Endothelial cell of umbilical vein (primary cell): ENCODE measurements around the gene MLX. TPM values are rescaled to one million over a fixed set of nuclear protein-coding genes. Genes with fewer than 3 reads are reported as not detected.

Experiments used
- BruUV-seq: library from RNA; stranded (reverse); fragments of 400-500 nt; replicated peaks from 2 replicates; lab custom pipeline; 2021; lab: Mats Ljungman, UMichigan
- CTCF ChIA-PET: fragments of 300-600, 350-600 bp; sonication (Branson Sonifier 250); formaldehyde crosslinking; loops from one replicate; lab custom pipeline; 2021; ENCODE audit warnings: antibody characterized with exemption, inconsistent platforms; lab: Charles Lee
- POLR2A ChIA-PET: fragments of 300-600, 350-600 bp; sonication (Branson Sonifier 250); formaldehyde crosslinking; loops from one replicate; lab custom pipeline; 2021; ENCODE audit warnings: antibody characterized with exemption, inconsistent platforms; lab: Charles Lee
- DNase-seq: peaks from one replicate; pipeline ENCODE4 v3.0.0-alpha.2; 2011; ENCODE audit warnings: low read depth, low spot score
- FAIRE-seq: peaks from 2 replicates; lab custom pipeline; 2011; peaks lifted over from hg19 to GRCh38; lab: Jason Lieb, UNC
- H2AFZ ChIP-seq: 2 replicates; pipeline ENCODE4 v1.6.0; 2012; ENCODE audit warnings: low read depth, low read length, control low read depth, inconsistent platforms
- H3K27ac ChIP-seq: 2 replicates; pipeline ENCODE4 v1.5.1; 2011; ENCODE audit warnings: low read depth, mild to moderate bottlenecking, control low read depth, low read length, moderate library complexity; ENCODE audit not compliant: insufficient read depth
- H3K27me3 ChIP-seq, 2 experiments: 2 replicates each; pipeline versions ENCODE4 v1.6.0 to v1.6.1; 2011; ENCODE audit warnings: low read length in 2 of 2, mixed read lengths in 1 of 2; ENCODE audit not compliant: control insufficient read depth in 2 of 2, insufficient read depth in 2 of 2
- H3K36me3 ChIP-seq, 2 experiments: 2 replicates in 1 of 2; 3 replicates in 1 of 2; pipeline ENCODE4 v1.5.1; 2011; ENCODE audit warnings: low read length in 2 of 2, mild to moderate bottlenecking in 1 of 2, moderate library complexity in 1 of 2; ENCODE audit not compliant: control insufficient read depth in 2 of 2, insufficient read depth in 2 of 2; ENCODE audit errors: extremely low read depth in 1 of 2
- H3K4me1 ChIP-seq: 3 replicates; pipeline ENCODE4 v1.5.1; 2011; ENCODE audit warnings: mild to moderate bottlenecking, low read length; ENCODE audit not compliant: control insufficient read depth, insufficient read depth; ENCODE audit errors: extremely low read depth
- H3K4me2 ChIP-seq: 2 replicates; pipeline ENCODE4 v1.6.1; 2011; ENCODE audit warnings: low read length, control low read depth, mixed read lengths; ENCODE audit not compliant: insufficient read depth
- H3K4me3 ChIP-seq, 3 experiments: fragments of 200-600 bp in 1 of 3; sonication (generic), shearing (Covaris generic) in 1 of 3; replicated peaks in 1 of 3; 2 replicates each; pipeline ENCODE4 v1.5.1; 2011 to 2016; ENCODE audit warnings: control low read depth in 3 of 3, low read length in 3 of 3, mild to moderate bottlenecking in 2 of 3, inconsistent platforms in 1 of 3, low read depth in 1 of 3, moderate library complexity in 1 of 3; ENCODE audit not compliant: insufficient read depth in 1 of 3
- H3K79me2 ChIP-seq: 2 replicates; pipeline ENCODE4 v1.6.0; 2012; ENCODE audit warnings: low read length, inconsistent platforms; ENCODE audit not compliant: control insufficient read depth, insufficient read depth
- H3K9ac ChIP-seq: replicated peaks from 2 replicates; pipeline ENCODE3; 2011; ENCODE audit warnings: low read length, control low read depth; ENCODE audit not compliant: insufficient read depth; ENCODE audit errors: extremely low read depth
- H3K9me1 ChIP-seq: replicated peaks from 3 replicates; pipeline ENCODE4 v1.6.0; 2011; ENCODE audit warnings: mild to moderate bottlenecking, low read length; ENCODE audit not compliant: control insufficient read depth, insufficient read depth; ENCODE audit errors: extremely low read depth
- H3K9me3 ChIP-seq: replicated peaks from 2 replicates; pipeline ENCODE4 v1.5.1; 2012; ENCODE audit warnings: low read length, inconsistent platforms; ENCODE audit not compliant: control insufficient read depth, insufficient read depth
- H4K20me1 ChIP-seq: replicated peaks from 2 replicates; pipeline ENCODE3; 2011; ENCODE audit warnings: mild to moderate bottlenecking, low read length; ENCODE audit not compliant: control insufficient read depth, insufficient read depth; ENCODE audit errors: extremely low read depth
- CTCF ChIP-seq, 2 donors: IDR thresholded peaks; 1 replicate in 1 of 2; 2 replicates in 1 of 2; pipeline ENCODE4 v1.5.1; 2011; ENCODE audit warnings: low read length in 2 of 2, mild to moderate bottlenecking in 2 of 2, moderate library complexity in 2 of 2, control low read depth in 1 of 2, inconsistent platforms in 1 of 2, low read depth in 1 of 2; ENCODE audit not compliant: insufficient read depth in 1 of 2; ENCODE audit errors: extremely low read depth in 1 of 2
- GATA2 ChIP-seq: IDR thresholded peaks from 2 replicates; pipeline ENCODE4 v1.7.0; 2011; ENCODE audit warnings: low read depth, mild to moderate bottlenecking, moderate library complexity, mixed read lengths, low read length; ENCODE audit not compliant: insufficient read length, insufficient read depth
- JUN ChIP-seq: IDR thresholded peaks from 2 replicates; pipeline ENCODE4 v1.6.1; 2011; ENCODE audit warnings: borderline replicate concordance, low read depth; ENCODE audit not compliant: insufficient read length, insufficient read depth
- MYC ChIP-seq: IDR thresholded peaks from one replicate; pipeline ENCODE4 v1.6.1; 2011; ENCODE audit warnings: mild to moderate bottlenecking, low read depth, low read length
- dilution Hi-C: fragments of 300-500 bp; cut with MboI; formaldehyde crosslinking; loops from one replicate; pipeline ENCODE4 v1.15.0; 2019; ENCODE audit warnings: low sequenced_read_pairs; ENCODE audit not compliant: extremely low pct_ligation_motif_present
- intact Hi-C: fragments of 100-400 bp; cut with micrococcal nuclease; formaldehyde crosslinking; loops from one replicate; pipeline ENCODE4 v1.10.0; 2022
- polyA plus RNA-seq, 4 experiments: library from polyadenylated mRNA; depleted of rRNA in 3 of 4; stranded (reverse) in 3 of 4; unstranded in 1 of 4; fragments of >200 nt; gene quantifications; 2 replicates each; pipeline versions ENCODE4 v1.2.1 to v1.2.3, GENCODE V29; 2011 to 2012; ENCODE audit warnings: missing spikeins in 1 of 4
- total RNA-seq: library from RNA; stranded (reverse); gene quantifications from 2 replicates; pipeline ENCODE4 v1.2.3, GENCODE V29; 2021

The MLX gene
- total and polyA plus RNA-seq, 2 donors (not counting 3 experiments of a cell fraction or from before 2014, with no cell fraction given), result 40.3 to 42.7 TPM

DNA sequence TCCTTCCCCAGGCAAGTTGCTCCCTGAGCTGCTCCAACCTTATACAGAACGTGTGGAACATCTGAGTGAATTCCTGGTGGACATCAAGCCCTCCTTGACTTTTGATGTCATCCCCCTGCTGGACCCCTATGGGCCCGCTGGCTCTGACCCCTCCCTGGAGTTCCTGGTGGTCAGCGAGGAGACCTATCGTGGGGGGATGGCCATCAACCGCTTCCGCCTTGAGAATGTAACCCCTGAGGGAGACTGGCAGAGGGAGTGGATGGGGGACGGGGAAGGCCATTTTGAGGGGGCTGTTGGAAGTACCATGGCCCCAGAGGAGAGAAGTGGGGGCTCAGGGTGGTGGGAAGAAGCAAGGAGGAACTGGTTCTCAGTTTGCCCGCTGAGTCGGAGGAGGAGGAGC lies 3.0 kb upstream of the MLX start:
- Histone ChIP-seq H3K4me2 (no peak overlapping the region), H3K79me2 (peaks cover 34% of the 10 kb centered on the region), H2AFZ (no peak overlapping the region), H3K4me3 (no peak overlapping the region), H3K4me1 (peaks cover 27% of the 10 kb centered on the region), H3K27ac (no peak overlapping the region), H3K9me1 (no peaks in the 10 kb centered on the region), H3K36me3 (peaks cover 6 to 24% of the 10 kb centered on the region in 2 experiments), H3K9ac (no peak overlapping the region), H4K20me1 (no peaks in the 10 kb centered on the region), H3K27me3 (no peaks in the 10 kb centered on the region), H3K9me3 (no peaks in the 10 kb centered on the region)
- POLR2A ChIA-PET, result no interaction called here
- no TSS peak for BruUV-seq
- CTCF ChIA-PET, result interaction anchor here (2.1 kb wide), 1 partner anchor 14 kb away, joined by 9 read pairs; the partner anchor contains the start of gene PSMC3IP
- dilution Hi-C loops (no loop called here), intact Hi-C loops (no loop called here)
- no peak for FAIRE-seq
- no peak for TF ChIP-seq GATA2
- DNase-seq, result no peak

GRCh38 chr17:42564815-42565522 lies 1.9 kb upstream of the MLX start:
- Histone ChIP-seq H3K9me3 (no peaks in the 10 kb centered on the region), H3K36me3 (peaks cover 13 to 33% of the 10 kb centered on the region in 2 experiments), H2AFZ (no peak overlapping the region), H3K79me2 (peaks cover 35% of the 10 kb centered on the region), H3K9ac (no peak overlapping the region), H3K4me2 (no peak overlapping the region), H3K4me3 (no peak overlapping the region), H3K27me3 (no peaks in the 10 kb centered on the region), H4K20me1 (no peaks in the 10 kb centered on the region), H3K27ac (no peak overlapping the region), H3K9me1 (no peaks in the 10 kb centered on the region), H3K4me1 (peaks cover 31% of the 10 kb centered on the region)
- BruUV-seq, result no TSS peak
- intact Hi-C loops (no loop called here), dilution Hi-C loops (no loop called here)
- CTCF ChIA-PET, result interaction anchor here (2.1 to 5.4 kb wide), 2 partner anchors 13 kb away, joined by 9 to 38 read pairs; partner anchors contain the start of gene PSMC3IP
- POLR2A ChIA-PET, result no interaction called here
- no peak for FAIRE-seq
- TF ChIP-seq CTCF (IDR thresholded peaks at IDR 0.05; ENCODE audit: extremely low read depth in 1 of 2, insufficient read depth in 1 of 2, low read depth in 1 of 2, low read length in 2 of 2) (no peak), JUN (no peak), MYC (no peak)
- no peak for DNase-seq
